ENCODE measurements around the gene ASCC3.
"Not testable (repeated sequence)": the region's sequence is repeated elsewhere in the genome, so short reads cannot be mapped to it uniquely, and the experiment has no call there.

Gene ASCC3

DNA sequence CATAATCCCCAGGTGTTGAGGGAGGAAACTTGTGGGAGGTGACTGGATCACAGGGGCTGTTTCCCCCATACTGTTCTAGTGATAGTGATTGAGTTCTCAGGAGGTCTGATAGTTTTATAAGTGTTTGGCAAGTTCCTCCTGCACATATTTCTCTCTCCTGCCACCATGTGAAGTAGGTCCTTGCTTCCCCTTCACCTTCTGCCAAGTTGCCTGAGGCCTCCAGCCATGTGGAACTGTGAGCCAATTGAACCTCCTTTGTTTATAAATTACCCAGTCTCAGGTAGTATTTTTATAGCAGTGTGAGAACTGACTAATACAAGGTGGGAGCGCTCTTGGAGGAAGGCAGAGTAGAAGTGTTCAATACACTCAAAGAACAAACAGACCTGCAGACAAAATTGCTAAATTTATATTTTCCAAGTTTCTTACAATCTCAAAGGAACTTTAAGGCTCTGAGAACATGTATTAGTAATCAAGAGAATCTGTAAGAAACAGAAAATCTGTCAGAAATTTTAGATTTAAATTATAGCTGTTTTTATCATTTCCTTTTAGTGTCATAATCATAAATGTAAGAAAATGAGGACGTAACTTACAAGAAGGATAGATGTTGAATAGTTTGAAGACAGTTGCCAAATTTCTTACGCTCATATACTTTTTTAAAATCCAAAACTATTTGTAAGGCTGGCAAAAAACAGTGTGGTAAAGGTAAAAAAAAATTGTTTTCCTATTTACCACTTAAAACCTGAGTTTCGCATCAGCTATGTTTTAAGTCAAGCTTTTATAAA, 77.7 kb downstream of the ASCC3 start:
- no peak for DNase-seq

GRCh38 chr6:100801036-100801435, 80.1 kb downstream of the ASCC3 start:
- no peak for DNase-seq

- no peak for DNase-seq
Observed at GRCh38 chr6:100796049-100796823, 84.9 kb downstream of the ASCC3 start.

- DNase-seq = no peak
Observed at GRCh38 chr6:100790084-100790483, 91.0 kb downstream of the ASCC3 start.

DNA sequence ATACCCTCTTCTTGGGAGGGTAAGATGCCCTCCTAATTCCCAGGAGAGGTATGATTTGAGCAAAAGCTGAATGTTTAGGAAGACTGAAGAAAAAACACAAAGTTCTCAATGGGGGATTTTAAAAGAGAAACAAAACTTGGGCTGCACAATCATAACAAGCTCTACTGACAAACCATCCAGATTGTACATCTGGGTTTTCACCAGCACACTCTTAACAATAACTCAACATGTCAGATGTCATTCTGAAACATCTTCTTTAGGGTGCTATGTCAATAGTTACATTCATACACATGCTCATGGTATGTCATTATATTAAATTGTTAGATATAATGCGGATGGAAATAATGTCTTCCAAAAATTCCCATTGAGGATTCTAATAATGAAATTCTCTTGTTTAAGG, 95.1 kb downstream of the ASCC3 start:
- no peak for DNase-seq

- DNase-seq = no peak
Observed at GRCh38 chr6:100780648-100781047, 100.5 kb downstream of the ASCC3 start.

DNA sequence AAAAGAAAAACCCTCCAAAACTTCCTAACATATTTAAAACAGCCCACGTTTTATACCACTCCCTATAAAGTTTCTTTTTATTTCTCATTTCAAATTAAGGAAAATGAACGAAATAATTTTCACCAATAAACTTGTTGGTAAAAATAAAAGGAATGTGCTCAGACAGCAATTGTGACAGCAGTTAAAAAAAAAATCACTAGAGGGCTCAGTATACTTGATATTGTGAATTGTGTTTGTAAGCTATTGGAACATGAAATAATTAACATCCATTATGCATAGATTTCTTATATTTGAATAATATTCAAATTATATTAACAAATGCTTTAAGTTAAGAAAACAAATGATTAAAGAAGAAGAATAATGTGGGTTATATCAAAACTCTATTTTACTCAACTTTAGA, 105.5 kb downstream of the ASCC3 start:
- DNase-seq = no peak

GRCh38 chr6:100774681-100775080, 106.4 kb downstream of the ASCC3 start:
- no peak for DNase-seq

GRCh38 chr6:100768816-100769351, 112.2 kb downstream of the ASCC3 start:
- no peak for DNase-seq

- no peak for DNase-seq
Observed at GRCh38 chr6:100763617-100764241, 117.4 kb downstream of the ASCC3 start.

DNA sequence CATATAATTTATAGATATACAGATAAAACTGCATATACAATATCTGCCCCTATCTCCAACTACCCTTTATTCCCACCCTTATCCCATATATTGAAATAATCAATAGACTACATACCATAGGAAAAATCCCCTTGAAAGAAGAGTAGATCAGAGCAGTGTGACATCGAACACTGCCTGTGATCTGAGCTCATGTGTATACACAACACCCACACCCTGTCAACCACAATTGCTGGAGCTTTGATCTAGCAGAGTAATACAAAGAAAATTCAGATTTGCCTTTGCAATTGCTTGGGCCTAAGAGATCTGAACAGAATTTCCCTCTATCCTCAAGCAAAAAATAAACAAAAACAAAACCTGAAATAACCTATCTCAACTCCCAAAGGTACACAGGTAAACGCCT, 119.3 kb downstream of the ASCC3 start:
- DNase-seq = no peak

GRCh38 chr6:100758386-100758785, 122.7 kb downstream of the ASCC3 start:
- DNase-seq = not testable (repeated sequence)

- no peak for DNase-seq
Observed at GRCh38 chr6:100753421-100753820, 127.7 kb downstream of the ASCC3 start.

GRCh38 chr6:100751590-100751989, 129.5 kb downstream of the ASCC3 start:
- no peak for DNase-seq

- DNase-seq = no peak
Observed at GRCh38 chr6:100745419-100746041, 135.6 kb downstream of the ASCC3 start.

GRCh38 chr6:100740439-100740838, 140.7 kb downstream of the ASCC3 start:
- DNase-seq = no peak

DNA sequence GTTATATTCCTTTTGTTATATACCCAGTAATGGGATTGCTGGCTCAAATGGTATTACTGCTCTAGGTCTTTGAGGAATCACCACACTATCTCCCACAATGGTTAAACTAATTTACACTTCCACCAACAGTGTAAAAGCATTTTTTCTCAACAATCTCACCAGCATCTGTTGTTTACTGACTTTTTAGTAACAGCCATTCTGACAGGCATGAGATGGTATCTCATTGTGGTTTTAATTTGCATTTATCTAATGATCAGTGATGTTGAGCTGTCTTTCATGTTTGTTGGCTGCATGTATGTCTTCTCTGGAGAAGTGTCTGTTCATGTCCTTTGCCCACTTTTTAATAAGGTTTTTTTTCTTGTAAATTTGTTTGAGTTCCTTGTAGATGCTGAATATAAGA, 143.4 kb downstream of the ASCC3 start:
- not testable (repeated sequence) for DNase-seq

DNA sequence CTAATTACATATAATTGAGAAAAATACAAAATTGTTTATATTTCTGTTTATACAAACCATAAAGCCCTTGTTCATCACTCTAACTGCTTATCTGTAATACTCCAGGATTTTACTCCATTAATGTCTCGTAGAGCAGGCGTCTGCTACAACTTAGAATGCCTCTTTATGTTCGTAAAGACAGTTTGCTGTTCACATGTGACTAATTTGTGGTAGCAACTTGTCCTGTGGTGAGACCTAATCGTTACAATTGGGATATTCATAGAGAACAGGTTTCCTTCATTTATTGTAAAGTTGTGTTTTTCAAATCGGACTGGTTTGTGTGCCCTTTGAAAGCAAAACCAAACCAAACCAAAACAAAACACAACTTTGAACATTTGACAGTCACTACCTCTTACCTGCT, 149.7 kb downstream of the ASCC3 start:
- no peak for DNase-seq

- DNase-seq = no peak
Observed at GRCh38 chr6:100730001-100730980, 150.8 kb downstream of the ASCC3 start.

GRCh38 chr6:100726666-100727065, 154.5 kb downstream of the ASCC3 start:
- DNase-seq = no peak

DNA sequence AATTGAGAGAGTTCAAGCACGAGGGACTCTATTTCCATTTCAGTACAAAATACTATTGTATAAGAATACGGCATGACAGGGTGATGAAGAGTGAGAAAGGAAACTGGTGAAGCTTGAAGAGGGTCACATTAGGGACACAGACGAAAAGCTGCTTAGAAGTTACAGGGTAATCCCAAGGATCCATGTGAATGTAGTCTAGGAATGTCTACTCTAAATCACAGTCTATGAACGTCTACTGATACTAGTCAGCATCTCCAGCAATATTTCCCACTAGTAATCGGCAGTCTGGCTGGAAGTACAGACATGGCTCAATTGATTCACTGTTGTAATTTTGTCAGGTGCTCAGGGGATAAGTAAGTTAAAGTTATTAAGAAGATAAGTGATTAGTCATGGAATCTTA, 156.4 kb downstream of the ASCC3 start:
- DNase-seq = no peak

DNA sequence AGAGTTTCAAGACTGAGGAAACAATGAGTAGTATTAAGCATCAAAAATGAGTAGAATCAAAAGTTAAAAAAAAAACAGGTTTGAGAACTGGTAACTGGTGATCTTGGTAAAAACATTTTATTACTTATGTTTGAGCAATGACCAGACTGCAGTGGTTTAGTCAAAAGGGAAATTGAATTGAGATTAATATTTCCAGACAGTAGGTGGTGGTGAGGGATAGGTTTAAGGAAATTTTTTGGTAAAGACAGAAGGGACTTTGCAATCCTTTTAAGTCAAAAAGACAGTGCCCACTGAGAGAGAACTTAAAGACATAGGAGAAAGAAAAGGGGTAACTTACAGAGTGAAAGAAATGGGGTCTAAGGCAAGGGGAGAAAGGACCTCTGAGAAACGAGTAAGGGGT, 156.9 kb downstream of the ASCC3 start:
- no peak for DNase-seq

Measured in cerebellar nuclear complex (tissue), 1 donor.